ENCODE measurements around the gene DNAJC1.
"Not testable (repeated sequence)": the region's sequence is repeated elsewhere in the genome, so short reads cannot be mapped to it uniquely, and the experiment has no call there.

Gene DNAJC1

GRCh38 chr10:21895932-21896331 lies 107.6 kb downstream of the DNAJC1 start:
- DNase-seq = no peak

GRCh38 chr10:21894648-21895342 lies 108.7 kb downstream of the DNAJC1 start:
- DNase-seq = no peak

GRCh38 chr10:21891439-21891838 lies 112.1 kb downstream of the DNAJC1 start:
- DNase-seq = no peak

- DNase-seq = no peak
Observed at GRCh38 chr10:21889477-21890275, 113.9 kb downstream of the DNAJC1 start.

- no peak for DNase-seq
Observed at GRCh38 chr10:21888959-21889358, 114.6 kb downstream of the DNAJC1 start.

- DNase-seq = no peak
Observed at GRCh38 chr10:21885940-21886339, 117.6 kb downstream of the DNAJC1 start.

GRCh38 chr10:21873198-21873597 lies 130.3 kb downstream of the DNAJC1 start:
- DNase-seq = no peak

- not testable (repeated sequence) for DNase-seq
Observed at GRCh38 chr10:21872771-21873170, 130.8 kb downstream of the DNAJC1 start.

- DNase-seq = no peak
Observed at GRCh38 chr10:21870849-21871248, 132.7 kb downstream of the DNAJC1 start.

- not testable (repeated sequence) for DNase-seq
Observed at GRCh38 chr10:21869087-21869486, 134.4 kb downstream of the DNAJC1 start.

GRCh38 chr10:21860718-21861117 lies 142.8 kb downstream of the DNAJC1 start:
- DNase-seq = no peak

GRCh38 chr10:21858455-21858854 lies 145.1 kb downstream of the DNAJC1 start:
- no peak for DNase-seq

- DNase-seq = no peak
Observed at GRCh38 chr10:21849607-21850006, 153.9 kb downstream of the DNAJC1 start.

- DNase-seq = no peak
Observed at GRCh38 chr10:21843645-21844044, 159.9 kb downstream of the DNAJC1 start.

- DNase-seq = not testable (repeated sequence)
Observed at GRCh38 chr10:21841273-21841672, 162.3 kb downstream of the DNAJC1 start.

GRCh38 chr10:21837487-21837886 lies 166.0 kb downstream of the DNAJC1 start:
- not testable (repeated sequence) for DNase-seq

- DNase-seq = not testable (repeated sequence)
Observed at GRCh38 chr10:21834574-21834973, 169.0 kb downstream of the DNAJC1 start.

GRCh38 chr10:21832821-21833130 lies 170.8 kb downstream of the DNAJC1 start:
- DNase-seq = no peak

GRCh38 chr10:21831986-21832820 lies 171.3 kb downstream of the DNAJC1 start:
- no peak for DNase-seq

- DNase-seq = no peak
Observed at GRCh38 chr10:21830037-21830436, 173.5 kb downstream of the DNAJC1 start.

GRCh38 chr10:21827308-21827707 lies 176.2 kb downstream of the DNAJC1 start:
- no peak for DNase-seq

- DNase-seq = no peak
Observed at GRCh38 chr10:21826725-21827124, 176.8 kb downstream of the DNAJC1 start.

GRCh38 chr10:21825345-21825744 lies 178.2 kb downstream of the DNAJC1 start:
- no peak for DNase-seq

- no peak for DNase-seq
Observed at GRCh38 chr10:21824409-21824808, 179.1 kb downstream of the DNAJC1 start.

Data from DMS 273 treated with DMSO at 0.1 percent for 48 hours (cell line).